Stimulated activated CD4-positive, alpha-beta T cell treated with anti-CD3 and anti-CD28 coated beads, Interleukin-1b, Interleukin-23, amount 100 ng/mL, for 48 hours (primary cell): ENCODE data around the gene TTLL4.
"Not testable (repeated sequence)": the region's sequence is repeated elsewhere in the genome, so short reads cannot be mapped to it uniquely, and the experiment has no call there.

Experiments
- DNase-seq: peaks from one replicate; pipeline ENCODE4 v3.0.0-alpha.2; 2020

The TTLL4 gene

GRCh38 chr2:218746470-218746795 lies 35.8 kb downstream of the TTLL4 start:
- no peak for DNase-seq

- no peak for DNase-seq
These were observed 36.3 kb downstream of the TTLL4 start for GRCh38 chr2:218746960-218747359.

- DNase-seq, result no peak
These were observed 38.3 kb downstream of the TTLL4 start for GRCh38 chr2:218748741-218749441.

- no peak for DNase-seq
These were observed 43.6 kb downstream of the TTLL4 start for GRCh38 chr2:218754201-218754600.

- no peak for DNase-seq
These were observed 44.1 kb downstream of the TTLL4 start for GRCh38 chr2:218754781-218755180.

GRCh38 chr2:218755198-218755566 lies 44.5 kb downstream of the TTLL4 start:
- no peak for DNase-seq

GRCh38 chr2:218755567-218756404 lies 45.2 kb downstream of the TTLL4 start:
- DNase-seq, result no peak

- DNase-seq, result no peak
These were observed 46.2 kb downstream of the TTLL4 start for GRCh38 chr2:218756599-218757377.

GRCh38 chr2:218761795-218762194 lies 51.2 kb downstream of the TTLL4 start:
- DNase-seq, result no peak

GRCh38 chr2:218772759-218773158 lies 62.1 kb downstream of the TTLL4 start:
- not testable (repeated sequence) for DNase-seq

- no peak for DNase-seq
These were observed 63.2 kb downstream of the TTLL4 start for GRCh38 chr2:218773881-218774280.

GRCh38 chr2:218776488-218776887 lies 65.9 kb downstream of the TTLL4 start:
- DNase-seq, result no peak

- DNase-seq, result peak; percentile 6
These were observed 66.8 kb downstream of the TTLL4 start for GRCh38 chr2:218777276-218777990.

GRCh38 chr2:218780046-218780445 lies 69.4 kb downstream of the TTLL4 start:
- no peak for DNase-seq

- DNase-seq, result no peak
These were observed 70.4 kb downstream of the TTLL4 start for GRCh38 chr2:218780851-218781690.

GRCh38 chr2:218781691-218782527 lies 71.3 kb downstream of the TTLL4 start, which contains the start of gene CYP27A1:
Gene CYP27A1 (plus strand): TSS chr2:218782147. CDS start chr2:218782183, 36 bp downstream.
- DNase-seq, result no peak

GRCh38 chr2:218782528-218782844 lies 71.9 kb downstream of the TTLL4 start:
- no peak for DNase-seq

GRCh38 chr2:218783688-218784087 lies 73.1 kb downstream of the TTLL4 start:
- DNase-seq, result no peak

- DNase-seq, result no peak
These were observed 74.5 kb downstream of the TTLL4 start for GRCh38 chr2:218785103-218785502.

- no peak for DNase-seq
These were observed 75.5 kb downstream of the TTLL4 start for GRCh38 chr2:218786133-218786532.
